ENCODE data around the gene HMGB4.

The HMGB4 gene, protein sequence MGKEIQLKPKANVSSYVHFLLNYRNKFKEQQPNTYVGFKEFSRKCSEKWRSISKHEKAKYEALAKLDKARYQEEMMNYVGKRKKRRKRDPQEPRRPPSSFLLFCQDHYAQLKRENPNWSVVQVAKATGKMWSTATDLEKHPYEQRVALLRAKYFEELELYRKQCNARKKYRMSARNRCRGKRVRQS

DNA sequence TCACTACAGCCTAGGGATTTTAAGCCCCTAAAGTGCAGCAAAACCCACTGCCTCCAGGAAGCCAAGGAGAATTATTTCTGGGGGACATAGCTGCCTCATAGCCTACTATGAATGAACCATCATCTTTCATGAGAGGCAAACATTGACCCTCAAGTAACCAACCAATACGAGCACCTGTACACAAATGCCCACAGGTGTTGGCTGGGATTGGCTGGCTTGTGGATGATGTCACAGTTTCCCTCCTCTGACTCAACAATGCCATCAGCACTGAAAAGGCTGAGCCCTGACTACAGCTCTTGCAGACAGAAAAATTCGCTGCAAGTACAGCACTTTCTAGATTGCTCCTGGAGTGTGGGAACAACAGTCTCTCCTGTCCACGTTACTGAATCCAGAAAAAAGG lies at the start of gene HMGB4:
HMGB4 (plus strand) TSS at position 301 of the 400 bp plus-strand sequence. CDS start 113 bp downstream, outside the sequence.
- DNase-seq (ENCODE audit: extremely low spot score, insufficient read length, low read depth) (no peak), FAIRE-seq (no peak)

DNA sequence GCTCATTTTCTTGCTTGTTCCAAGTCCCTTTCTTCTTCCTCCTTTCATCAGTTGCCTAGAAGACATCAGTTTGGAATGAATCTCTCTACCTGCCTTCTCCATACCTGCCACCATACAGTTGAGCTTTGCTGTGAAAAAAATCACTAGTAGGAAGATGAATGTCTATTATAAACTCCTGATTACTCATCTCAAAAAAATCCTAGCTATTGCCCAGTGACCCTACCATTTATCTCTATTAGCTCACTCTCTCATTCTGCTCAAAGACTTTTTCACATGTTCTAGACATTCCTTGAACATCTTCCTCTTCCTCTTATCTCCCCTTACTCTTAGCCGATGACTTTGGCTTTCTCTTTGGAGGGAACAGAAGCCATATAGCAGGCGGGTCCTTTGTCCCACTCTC lies 49.7 kb upstream of the HMGB4 start:
- FAIRE-seq = no peak
- DNase-seq (ENCODE audit: extremely low spot score, insufficient read length, low read depth) = no peak

DNA sequence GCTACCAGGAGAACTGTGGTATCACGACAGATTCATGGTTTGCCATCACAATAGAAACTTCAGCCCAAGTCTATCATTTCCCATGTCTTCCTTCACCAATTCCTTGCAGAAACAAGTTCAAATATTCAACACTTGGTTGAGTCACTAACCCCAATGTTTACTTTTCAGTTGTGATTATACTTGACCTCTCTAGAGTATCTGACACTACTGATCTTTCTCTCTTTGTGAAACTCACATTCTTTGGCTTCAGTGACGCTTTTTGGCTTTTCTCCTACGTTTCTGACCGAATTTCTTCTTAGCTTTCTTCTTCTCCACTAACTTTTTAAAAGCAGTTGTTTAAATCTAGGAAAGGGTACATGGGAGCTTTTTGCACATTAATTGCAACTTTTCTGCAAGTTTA lies 48.8 kb upstream of the HMGB4 start:
- FAIRE-seq (no peak), DNase-seq (ENCODE audit: extremely low spot score, insufficient read length, low read depth) (no peak)

DNA sequence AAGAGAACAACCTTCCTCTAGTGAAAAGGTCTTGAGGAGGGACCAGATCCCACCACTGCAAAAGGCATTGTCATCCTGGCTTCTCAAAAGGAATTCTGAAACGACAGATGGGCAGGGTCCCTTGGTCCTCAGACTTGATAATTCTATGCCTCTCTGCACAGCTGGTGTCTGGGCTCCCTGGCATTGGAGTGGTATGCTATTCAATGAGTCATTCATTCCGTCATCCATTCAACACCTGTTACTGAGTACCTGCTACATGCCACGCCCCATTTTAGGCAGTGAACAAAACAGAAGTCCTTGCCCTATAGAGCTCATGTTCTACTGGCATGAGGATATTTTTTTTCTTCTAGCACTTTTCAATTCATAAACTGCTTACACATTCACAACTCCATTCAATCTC lies 45.8 kb upstream of the HMGB4 start:
- FAIRE-seq (no peak), DNase-seq (ENCODE audit: extremely low spot score, insufficient read length, low read depth) (no peak)

DNA sequence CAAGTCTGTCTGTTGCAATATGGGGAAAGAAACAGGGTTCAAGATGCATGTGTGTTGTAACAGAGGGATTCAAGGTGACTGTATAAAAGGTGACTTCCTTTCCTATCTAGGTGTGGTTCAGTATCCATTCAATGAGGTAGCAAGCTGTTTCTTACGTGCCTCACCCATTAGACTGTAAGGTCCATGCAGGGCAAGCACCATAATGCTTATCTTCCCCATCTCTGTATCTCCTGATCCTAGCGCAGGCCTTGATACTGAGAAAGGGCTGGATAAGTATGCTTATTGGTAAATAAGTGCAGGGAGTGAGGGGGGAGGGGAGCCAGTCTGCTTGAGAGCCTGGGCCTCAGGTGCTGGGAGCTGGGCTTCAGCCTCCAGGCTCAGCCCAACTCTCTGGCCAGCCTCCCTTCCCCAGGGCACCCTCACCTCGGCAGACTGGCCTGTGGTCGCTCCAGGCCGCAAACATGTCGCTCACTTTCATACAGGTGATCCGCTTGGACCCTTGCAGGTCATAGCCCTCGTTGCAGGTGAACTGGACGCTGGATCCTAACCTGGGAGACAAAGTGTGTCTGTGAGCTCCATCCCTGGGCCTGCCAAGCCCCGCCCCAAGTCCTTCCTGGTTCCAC lies 44.5 kb upstream of the HMGB4 start:
- DNase-seq (ENCODE audit: extremely low spot score, insufficient read length, low read depth) = no peak
- FAIRE-seq = no peak

DNA sequence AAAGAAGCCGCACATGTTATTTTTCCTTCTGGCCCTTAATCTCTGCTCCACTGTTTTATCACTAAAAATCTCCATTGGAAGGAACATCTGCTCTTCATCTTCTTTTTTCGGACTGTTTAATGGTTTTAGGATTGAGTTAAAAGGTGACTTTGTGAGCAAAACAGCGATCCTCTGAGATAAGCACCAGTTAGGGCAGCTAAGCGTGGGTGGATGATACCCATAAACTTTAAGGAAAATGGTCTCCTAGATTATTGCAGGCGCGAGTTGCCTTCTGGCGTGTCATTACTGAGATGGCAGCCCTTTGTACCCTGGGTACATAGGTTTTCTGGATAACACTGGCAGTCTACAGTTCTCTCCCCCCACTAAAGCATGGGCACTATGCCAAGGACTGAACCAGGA lies 44.0 kb upstream of the HMGB4 start:
- FAIRE-seq = no peak

DNA sequence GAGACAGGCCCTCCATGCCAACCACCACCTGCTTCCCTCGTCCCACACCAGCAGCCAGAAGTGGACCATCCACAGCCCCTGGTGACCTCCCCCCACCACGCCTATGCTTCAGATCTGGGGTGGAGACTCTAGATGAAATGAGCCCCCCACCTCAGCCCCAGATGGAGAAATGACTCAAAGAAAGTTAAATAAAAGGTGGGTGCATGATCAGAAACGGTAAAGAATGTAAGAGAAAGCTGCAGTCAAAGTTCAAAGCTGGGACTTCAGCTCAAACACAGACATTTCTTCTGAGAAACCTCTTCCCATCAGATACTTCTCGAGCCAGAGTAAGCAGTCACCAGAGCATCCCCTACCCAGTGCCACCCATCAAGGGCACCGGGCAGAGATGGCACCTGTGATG lies 43.1 kb upstream of the HMGB4 start:
- FAIRE-seq = no peak

More for the DNA sequence above, 44.0 kb upstream of the HMGB4 start:
- no peak for DNase-seq (ENCODE audit: extremely low spot score, insufficient read length, low read depth)

DNA sequence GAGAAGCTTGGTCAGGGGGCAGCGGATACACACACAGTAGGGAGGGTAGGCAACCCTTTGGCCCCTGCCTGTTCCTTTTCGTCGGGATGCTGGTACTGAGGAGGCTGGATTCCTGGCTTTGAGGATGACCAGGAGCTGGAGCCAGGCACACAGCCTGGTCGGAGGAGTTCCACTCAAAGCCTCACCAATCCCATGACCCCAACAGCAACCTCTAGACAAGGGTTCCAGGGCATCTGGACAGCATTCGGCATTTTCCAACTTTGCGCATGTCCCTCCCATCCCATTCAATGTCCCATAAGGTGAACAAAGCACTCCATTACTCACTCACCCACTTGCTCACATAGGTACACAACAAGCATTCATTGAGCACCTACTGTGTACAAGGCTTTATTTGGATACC lies 42.6 kb upstream of the HMGB4 start:
- DNase-seq (ENCODE audit: extremely low spot score, insufficient read length, low read depth) (no peak), FAIRE-seq (no peak)

More for the DNA sequence above, 43.1 kb upstream of the HMGB4 start:
- no peak for DNase-seq (ENCODE audit: extremely low spot score, insufficient read length, low read depth)

DNA sequence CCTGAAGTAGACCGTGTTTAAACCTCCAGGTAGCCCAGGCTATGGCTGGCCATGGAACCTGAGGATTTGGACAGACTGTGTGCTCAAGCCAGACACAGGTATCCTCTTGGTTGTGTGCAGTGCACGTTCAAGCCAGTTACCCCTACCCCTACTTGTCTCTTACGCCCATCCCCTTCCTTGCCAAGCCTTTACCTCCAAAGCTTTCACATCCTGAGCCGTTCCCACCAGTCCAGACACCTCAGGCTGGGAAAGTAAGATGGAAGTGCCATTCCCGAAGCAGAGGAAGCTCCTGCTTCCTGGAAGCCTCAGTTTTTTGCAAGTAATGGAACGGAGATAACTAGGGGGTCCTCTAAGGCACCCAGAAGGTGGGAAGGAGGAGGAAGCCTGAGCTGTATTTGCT lies 41.5 kb upstream of the HMGB4 start:
- FAIRE-seq (no peak), DNase-seq (ENCODE audit: extremely low spot score, insufficient read length, low read depth) (no peak)

DNA sequence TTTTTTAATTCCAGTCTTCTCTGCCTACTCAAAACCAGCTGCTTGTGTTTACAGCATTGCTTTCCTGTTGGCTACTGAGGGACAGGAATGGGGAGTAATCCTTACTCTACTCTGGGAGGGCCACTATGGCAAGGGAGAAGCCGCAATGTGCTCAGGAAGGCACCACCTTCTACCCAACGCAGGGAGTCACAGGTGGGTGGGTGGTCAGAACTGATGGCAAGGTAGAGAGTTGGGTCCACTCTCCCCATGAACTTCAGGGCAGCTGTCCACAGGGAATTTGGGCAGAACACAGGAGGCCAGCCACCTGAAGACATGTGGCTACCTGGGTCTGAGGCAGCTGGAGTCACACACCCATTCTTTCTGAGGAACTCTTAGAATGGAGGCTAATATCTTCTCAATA lies 40.5 kb upstream of the HMGB4 start:
- FAIRE-seq = no peak
- DNase-seq (ENCODE audit: extremely low spot score, insufficient read length, low read depth) = no peak

DNA sequence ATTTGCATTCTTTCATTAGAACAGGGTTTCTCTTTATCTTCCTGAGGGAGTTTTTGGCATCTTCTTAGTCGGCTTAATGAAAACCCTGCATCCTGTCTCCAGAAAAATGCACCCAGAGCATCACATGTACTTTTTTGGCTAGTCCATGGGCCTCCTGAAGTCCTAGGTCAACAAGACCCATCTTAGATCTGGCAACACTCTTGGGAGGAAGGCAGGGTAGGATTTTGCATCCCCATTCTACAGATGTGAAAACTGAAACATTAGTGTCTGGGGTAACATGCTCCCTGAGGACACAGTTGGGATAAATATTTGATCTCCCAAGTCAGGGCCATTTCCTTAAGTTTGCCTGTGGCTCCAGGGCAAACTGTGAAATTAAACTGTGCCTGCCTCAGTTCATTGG lies 40.0 kb upstream of the HMGB4 start:
- DNase-seq (ENCODE audit: extremely low spot score, insufficient read length, low read depth) (no peak), FAIRE-seq (no peak)

DNA sequence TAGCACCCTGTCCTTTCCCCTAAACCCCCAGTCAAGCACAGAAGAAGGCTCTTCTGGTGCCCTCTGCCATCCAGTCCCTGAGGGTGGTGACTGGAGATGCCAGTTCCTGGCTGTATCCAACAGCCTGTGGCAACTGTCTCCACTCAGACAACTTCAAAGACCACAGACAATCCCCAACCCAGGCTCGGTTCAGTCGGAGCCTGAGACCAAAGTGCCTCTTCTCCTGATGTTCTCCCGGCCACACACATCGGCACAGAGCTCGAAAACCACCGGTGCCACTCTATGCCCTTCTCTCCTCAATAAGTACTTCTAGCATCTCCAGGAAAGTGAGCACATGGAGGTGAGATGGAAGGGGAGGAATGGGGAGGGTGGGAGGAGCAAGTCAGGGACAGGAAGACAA lies 39.6 kb upstream of the HMGB4 start:
- FAIRE-seq (no peak), DNase-seq (ENCODE audit: extremely low spot score, insufficient read length, low read depth) (no peak)

DNA sequence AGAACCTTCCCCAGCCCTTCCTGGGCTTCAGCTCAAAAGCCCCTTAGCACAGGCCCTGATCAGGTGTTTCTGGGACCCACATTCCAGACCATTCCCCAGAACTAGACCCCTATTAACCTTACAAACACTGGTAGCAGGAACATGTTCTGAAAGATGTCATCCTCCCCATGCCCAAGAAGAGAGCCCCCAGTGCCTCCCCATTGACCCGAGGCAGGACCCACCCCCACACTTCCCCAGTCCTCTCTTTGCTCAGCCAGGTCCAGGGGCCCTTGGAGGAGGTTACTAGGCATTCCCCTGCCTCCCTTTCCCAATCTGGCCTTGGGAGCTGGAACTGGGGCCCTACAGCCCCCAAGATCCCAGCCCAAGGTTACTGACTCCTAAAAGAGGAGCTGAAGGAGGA lies 38.9 kb upstream of the HMGB4 start:
- DNase-seq (ENCODE audit: extremely low spot score, insufficient read length, low read depth) (no peak), FAIRE-seq (no peak)

DNA sequence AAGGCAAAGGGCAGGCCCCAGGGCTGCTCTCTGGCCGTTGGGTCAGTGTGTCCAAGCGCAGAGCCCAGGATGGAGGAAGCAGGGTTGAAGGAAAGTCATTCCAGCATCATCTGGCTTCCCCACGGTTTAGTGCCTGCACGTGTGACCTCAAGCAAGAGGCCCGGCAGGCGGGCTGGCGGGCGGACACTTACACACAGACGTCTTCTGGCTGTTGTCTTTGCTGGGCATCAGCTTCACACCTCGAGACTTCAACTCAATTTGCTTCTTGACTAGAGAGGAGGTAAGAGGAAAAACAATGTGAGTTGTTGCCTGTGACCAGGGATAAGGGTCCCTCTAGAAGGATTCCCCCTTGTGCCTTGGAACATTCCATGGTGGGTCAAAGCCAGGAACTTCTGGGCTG lies 38.4 kb upstream of the HMGB4 start:
- DNase-seq (ENCODE audit: extremely low spot score, insufficient read length, low read depth) = no peak
- no peak for FAIRE-seq

DNA sequence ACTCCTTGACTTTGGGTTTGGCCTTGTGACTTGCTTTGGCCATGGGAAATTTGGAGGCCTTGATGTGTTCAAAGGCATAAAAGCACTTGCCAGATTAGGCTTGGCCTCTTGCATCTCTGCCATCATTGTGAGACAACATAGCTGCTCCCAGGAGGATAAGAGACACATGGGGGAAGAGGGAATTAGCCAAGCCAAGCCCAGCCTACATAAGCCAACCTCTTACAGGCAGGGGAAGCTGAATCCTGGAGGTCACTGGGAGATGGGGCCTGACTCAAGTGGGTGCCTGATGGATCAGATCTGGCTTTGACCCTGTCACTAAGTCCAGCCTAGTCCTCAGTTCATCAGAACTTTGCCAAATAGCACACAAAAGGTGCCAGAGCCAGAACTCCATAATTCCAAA lies 37.6 kb upstream of the HMGB4 start:
- FAIRE-seq = no peak
- no peak for DNase-seq (ENCODE audit: extremely low spot score, insufficient read length, low read depth)

DNA sequence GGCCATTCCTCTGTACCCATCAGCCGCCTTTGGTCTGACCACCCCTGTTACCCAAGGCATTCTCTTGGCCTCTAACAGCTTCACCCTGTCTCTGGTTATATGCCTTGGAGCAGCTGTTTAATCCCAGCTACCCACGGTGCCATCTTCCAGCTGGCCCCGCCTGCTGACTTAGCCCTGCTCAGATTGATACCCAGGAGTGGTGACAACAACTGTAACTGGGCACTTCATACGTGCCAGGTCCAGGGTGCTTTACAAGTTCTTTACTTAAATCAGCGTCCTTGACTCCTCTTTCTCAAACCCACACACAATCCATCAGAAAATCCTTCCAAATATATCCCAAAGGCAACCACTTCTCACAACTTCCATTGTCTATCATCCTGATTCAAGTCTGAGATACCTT lies 37.2 kb upstream of the HMGB4 start:
- no peak for FAIRE-seq

DNA sequence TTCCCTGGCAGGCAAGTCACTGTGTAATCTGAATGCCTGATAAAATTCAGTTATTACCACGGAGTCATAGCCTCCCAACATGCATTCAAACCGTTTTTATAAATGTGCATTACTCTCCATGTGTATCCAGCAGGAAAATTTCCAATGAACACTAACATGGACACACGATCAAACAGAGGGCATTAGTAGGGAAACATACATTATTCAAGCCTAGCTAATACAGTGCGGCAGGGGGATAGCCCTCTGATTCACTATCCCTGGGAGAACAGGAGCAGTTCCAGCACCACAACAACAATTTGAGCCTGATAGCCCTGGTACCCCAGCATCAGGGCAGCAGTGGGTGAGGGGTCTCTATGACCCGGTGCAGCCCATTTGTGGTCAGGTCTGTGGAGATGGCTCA lies 35.8 kb upstream of the HMGB4 start:
- no peak for FAIRE-seq
- DNase-seq (ENCODE audit: extremely low spot score, insufficient read length, low read depth) = no peak

More for the DNA sequence above, 37.2 kb upstream of the HMGB4 start:
- no peak for DNase-seq (ENCODE audit: extremely low spot score, insufficient read length, low read depth)

DNA sequence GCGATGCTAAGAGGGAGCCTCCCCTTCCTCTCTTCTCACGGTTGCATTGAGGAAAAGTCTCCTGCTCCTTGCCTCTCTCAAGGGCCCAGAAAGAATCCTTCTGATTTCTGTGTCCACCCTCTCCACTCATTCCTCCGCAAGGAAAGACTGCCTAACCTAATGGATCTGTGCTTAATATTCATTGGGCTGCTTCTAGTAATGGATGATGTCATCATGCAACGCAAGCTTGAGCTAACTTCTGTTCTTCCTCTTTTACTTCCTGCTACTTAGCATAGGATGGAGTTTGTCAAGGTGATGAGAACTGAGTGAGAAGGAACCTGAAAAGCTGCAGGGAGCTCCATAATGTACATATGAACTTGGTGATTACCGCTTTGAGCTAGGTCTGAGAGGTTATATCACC lies 35.2 kb upstream of the HMGB4 start:
- FAIRE-seq (no peak), DNase-seq (ENCODE audit: extremely low spot score, insufficient read length, low read depth) (no peak)

DNA sequence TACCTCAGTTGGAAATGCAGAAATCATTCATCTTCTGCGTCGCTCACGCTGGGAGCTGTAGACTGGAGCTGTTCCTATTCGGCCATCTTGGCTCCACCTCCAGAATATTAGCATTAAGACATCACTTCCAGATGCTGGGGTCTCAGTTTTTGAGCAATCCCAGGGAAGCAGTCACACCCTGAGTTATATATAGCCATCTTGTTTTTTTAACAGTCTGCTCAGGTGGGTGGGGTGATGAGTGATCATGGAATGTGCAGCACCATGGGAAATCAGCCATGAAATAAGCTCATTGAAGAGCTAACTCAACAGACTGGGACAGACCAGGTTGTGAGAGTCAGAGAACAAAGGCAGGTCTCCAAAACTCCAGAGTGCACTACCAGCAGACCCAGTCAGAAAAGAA lies 27.0 kb upstream of the HMGB4 start:
- DNase-seq (ENCODE audit: extremely low spot score, insufficient read length, low read depth) = no peak
- no peak for FAIRE-seq

DNA sequence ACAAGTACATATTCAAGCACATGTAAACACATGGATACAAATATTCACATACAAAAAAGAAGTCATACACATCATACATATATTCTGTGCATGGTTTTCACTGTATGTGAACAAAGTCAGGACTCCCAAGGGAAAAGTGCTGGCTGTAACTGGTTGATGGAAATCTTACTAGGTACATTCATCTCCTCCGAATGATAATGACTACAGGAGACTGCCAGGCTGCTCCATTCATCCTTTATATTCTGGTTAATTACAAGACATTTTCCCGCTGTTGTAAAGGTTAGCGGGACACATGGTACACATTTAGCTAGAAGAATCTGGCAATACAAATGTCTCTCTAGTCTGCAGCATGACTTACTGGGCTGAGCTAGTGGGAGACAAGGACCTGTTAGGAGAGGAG lies 26.2 kb upstream of the HMGB4 start:
- no peak for FAIRE-seq
- no peak for DNase-seq (ENCODE audit: extremely low spot score, insufficient read length, low read depth)

DNA sequence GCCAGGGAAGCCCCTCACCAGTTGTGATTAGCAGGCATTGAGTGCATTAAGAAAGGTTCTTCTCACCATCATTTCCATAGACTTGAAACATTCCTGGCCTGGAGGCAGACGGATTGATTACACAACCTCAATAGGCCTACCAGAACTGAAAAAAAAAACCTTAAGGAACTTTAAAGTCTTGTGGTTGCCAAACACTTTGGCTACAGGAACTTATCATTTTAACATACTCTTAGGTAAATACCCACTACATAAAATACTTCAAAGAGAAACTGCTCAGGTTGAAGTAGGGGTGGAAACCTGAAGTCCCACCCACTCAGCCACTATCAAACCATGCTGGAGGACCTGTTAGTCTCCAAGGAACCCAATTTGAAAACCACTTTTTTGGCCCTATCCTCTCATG lies 22.4 kb upstream of the HMGB4 start:
- DNase-seq (ENCODE audit: extremely low spot score, insufficient read length, low read depth) = no peak
- no peak for FAIRE-seq

DNA sequence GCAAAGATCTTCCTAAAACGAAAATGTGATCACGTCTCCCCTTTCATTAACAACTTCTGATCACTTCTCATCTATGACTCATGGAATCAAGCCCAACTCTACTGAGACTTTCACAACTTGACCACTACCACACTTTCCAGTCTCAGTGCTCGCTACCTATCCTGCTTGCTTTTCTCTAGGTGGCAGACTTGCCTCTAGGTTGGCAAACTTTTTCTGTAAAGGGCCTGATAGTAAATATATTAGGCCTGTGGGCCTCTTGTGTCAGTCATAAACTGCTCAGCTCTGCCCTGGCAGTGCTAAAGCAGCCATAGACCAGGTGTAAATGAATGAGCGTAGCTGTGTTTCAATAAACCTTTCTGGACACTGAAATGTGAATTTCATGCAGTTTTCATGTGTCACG lies 21.5 kb upstream of the HMGB4 start:
- DNase-seq (ENCODE audit: extremely low spot score, insufficient read length, low read depth) (no peak), FAIRE-seq (no peak)
